ENCODE results near the gene SPOCK1. TPM values are rescaled to one million over a fixed set of nuclear protein-coding genes. Genes with fewer than 3 reads are reported as not detected.

The SPOCK1 gene
- total and polyA plus RNA-seq, 4 donors = 0.48 to 4.5 (median 0.69) TPM

- H3K36me3 ChIP-seq (ENCODE audit: control insufficient read depth in 4 of 4, insufficient read depth in 4 of 4, low read length in 4 of 4) = no peaks in the 10 kb centered on the region
- ATAC-seq (ENCODE audit: insufficient read depth, low FRiP score) (no peak), DNase-seq (no peak)
- no peaks in the 10 kb centered on the region for H3K9me3 ChIP-seq (ENCODE audit: control insufficient read depth in 4 of 4, insufficient read depth in 3 of 4, low read length in 3 of 4)
- no peak overlapping the region for H3K4me3 ChIP-seq
- peaks cover 0 to 3% (median 0%) of the 10 kb centered on the region in 3 donors for H3K27me3 ChIP-seq (ENCODE audit: control insufficient read depth in 3 of 3, insufficient read depth in 3 of 3, low read length in 2 of 3)
- no peak overlapping the region for H3K27ac ChIP-seq (ENCODE audit: low read depth in 1 of 2, low read length in 1 of 2)
- 71 to 77% methylated on average over 1 of the region's 1 CpG for WGBS, 2 donors
- H3K4me1 ChIP-seq (ENCODE audit: control insufficient read depth in 5 of 5, insufficient read depth in 5 of 5, low read length in 5 of 5) = no peaks in the 10 kb centered on the region
- H3K9ac ChIP-seq (ENCODE audit: insufficient read depth in 1 of 2, low read length in 2 of 2) = no peak overlapping the region
- TF ChIP-seq CTCF (IDR thresholded peaks at IDR 0.05; ENCODE audit: control extremely low read depth, extremely low read depth) = no peak
Observed at GRCh38 chr5:137465930-137466329, 33.2 kb downstream of the SPOCK1 start.

- no peak for TF ChIP-seq CTCF (IDR thresholded peaks at IDR 0.05; ENCODE audit: control extremely low read depth, extremely low read depth)
- H3K36me3 ChIP-seq (ENCODE audit: control insufficient read depth in 4 of 4, insufficient read depth in 4 of 4, low read length in 4 of 4) = no peaks in the 10 kb centered on the region
- no peak overlapping the region for H3K4me3 ChIP-seq
- H3K9me3 ChIP-seq (ENCODE audit: control insufficient read depth in 4 of 4, insufficient read depth in 3 of 4, low read length in 3 of 4) = no peaks in the 10 kb centered on the region
- no peak for DNase-seq
- no peak for ATAC-seq (ENCODE audit: insufficient read depth, low FRiP score)
- H3K27me3 ChIP-seq (ENCODE audit: control insufficient read depth in 3 of 3, insufficient read depth in 3 of 3, low read length in 2 of 3) = peaks cover 0 to 3% (median 0%) of the 10 kb centered on the region in 3 donors
- H3K4me1 ChIP-seq (ENCODE audit: control insufficient read depth in 5 of 5, insufficient read depth in 5 of 5, low read length in 5 of 5) = no peaks in the 10 kb centered on the region
- H3K27ac ChIP-seq (ENCODE audit: low read depth in 1 of 2, low read length in 1 of 2) = no peak overlapping the region
- WGBS, 2 donors = 79 to 83% methylated on average over 4 of the region's 4 CpGs
- no peak overlapping the region for H3K9ac ChIP-seq (ENCODE audit: insufficient read depth in 1 of 2, low read length in 2 of 2)
Observed at GRCh38 chr5:137462816-137463520, 36.2 kb downstream of the SPOCK1 start.

GRCh38 chr5:137462265-137462590, 36.9 kb downstream of the SPOCK1 start:
- Histone ChIP-seq H3K36me3 (ENCODE audit: control insufficient read depth in 4 of 4, insufficient read depth in 4 of 4, low read length in 4 of 4) (no peaks in the 10 kb centered on the region), H3K4me1 (ENCODE audit: control insufficient read depth in 5 of 5, insufficient read depth in 5 of 5, low read length in 5 of 5) (no peaks in the 10 kb centered on the region), H3K4me3 (no peak overlapping the region), H3K27ac (ENCODE audit: low read depth in 1 of 2, low read length in 1 of 2) (no peak overlapping the region), H3K27me3 (ENCODE audit: control insufficient read depth in 3 of 3, insufficient read depth in 3 of 3, low read length in 2 of 3) (peaks cover 0 to under 1% (median 0%) of the 10 kb centered on the region in 3 donors), H3K9me3 (ENCODE audit: control insufficient read depth in 4 of 4, insufficient read depth in 3 of 4, low read length in 3 of 4) (no peaks in the 10 kb centered on the region), H3K9ac (ENCODE audit: insufficient read depth in 1 of 2, low read length in 2 of 2) (no peak overlapping the region)
- ATAC-seq (ENCODE audit: insufficient read depth, low FRiP score) (no peak), DNase-seq (no peak)
- WGBS, 2 donors = 56 to 71% methylated on average over 5 of the region's 5 CpGs
- no peak for TF ChIP-seq CTCF (IDR thresholded peaks at IDR 0.05; ENCODE audit: control extremely low read depth, extremely low read depth)
